ENCODE data around the gene URAD.

- TF ChIP-seq CTCF (IDR thresholded peaks at IDR 0.05; ENCODE audit: low read length) = no peak
- TF ChIP-seq EZH2 (optimal IDR thresholded peaks at IDR 0.05; ENCODE audit: low read depth, low read length) = no peak
- TF ChIP-seq EZH2phosphoT487 (IDR thresholded peaks at IDR 0.05; ENCODE audit: low read length) = no peak
Measured at GRCh38 chr13:27969082-27969865, 19.2 kb downstream of the URAD start, which contains the start of gene CDX2.
